ENCODE results near the gene BMP2K. TPM values are rescaled to one million over a fixed set of nuclear protein-coding genes. Genes with fewer than 3 reads are reported as not detected.
"Not testable (repeated sequence)": the region's sequence is repeated elsewhere in the genome, so short reads cannot be mapped to it uniquely, and the experiment has no call there.

BMP2K gene
- total RNA-seq, 1 donor from 2014 or later, result 25.1 TPM

- H3K4me3 ChIP-seq (ENCODE audit: low read length in 3 of 3), result no peak overlapping the region
- H3K36me3 ChIP-seq (ENCODE audit: control insufficient read depth in 3 of 3, insufficient read depth in 3 of 3, low read length in 3 of 3), result peaks cover 0 to 8% (median 0%) of the 10 kb centered on the region in 3 donors
- no peak overlapping the region for H3K9ac ChIP-seq (ENCODE audit: low read depth in 1 of 3, low read length in 3 of 3)
- H3K9me3 ChIP-seq (ENCODE audit: control insufficient read depth in 3 of 3, low read length in 3 of 3), result no peaks in the 10 kb centered on the region
- no peak overlapping the region for H3K27ac ChIP-seq (ENCODE audit: low read depth, low read length)
- no peaks in the 10 kb centered on the region for H3K4me1 ChIP-seq (ENCODE audit: control insufficient read depth in 3 of 3, insufficient read depth in 3 of 3, low read length in 3 of 3)
- no peaks in the 10 kb centered on the region for H3K27me3 ChIP-seq (ENCODE audit: control insufficient read depth in 3 of 3, insufficient read depth in 3 of 3, low read length in 3 of 3)
These were observed 104.8 kb downstream of the BMP2K start for GRCh38 chr4:78880874-78881492.

GRCh38 chr4:78885598-78885997, 109.4 kb downstream of the BMP2K start:
- Histone ChIP-seq H3K27me3 (ENCODE audit: control insufficient read depth in 3 of 3, insufficient read depth in 3 of 3, low read length in 3 of 3) (no peaks in the 10 kb centered on the region), H3K27ac (ENCODE audit: low read depth, low read length) (no peak overlapping the region), H3K36me3 (ENCODE audit: control insufficient read depth in 3 of 3, insufficient read depth in 3 of 3, low read length in 3 of 3) (peaks cover 2 to 10% (median 8%) of the 10 kb centered on the region in 3 donors), H3K9ac (ENCODE audit: low read depth in 1 of 3, low read length in 3 of 3) (no peak overlapping the region), H3K4me3 (ENCODE audit: low read length in 3 of 3) (no peak overlapping the region), H3K9me3 (ENCODE audit: control insufficient read depth in 3 of 3, low read length in 3 of 3) (no peaks in the 10 kb centered on the region), H3K4me1 (ENCODE audit: control insufficient read depth in 3 of 3, insufficient read depth in 3 of 3, low read length in 3 of 3) (no peaks in the 10 kb centered on the region)

GRCh38 chr4:78889955-78890354, 113.8 kb downstream of the BMP2K start:
- H3K4me3 ChIP-seq (ENCODE audit: low read length in 3 of 3), result no peak overlapping the region
- H3K9me3 ChIP-seq (ENCODE audit: control insufficient read depth in 3 of 3, low read length in 3 of 3), result no peaks in the 10 kb centered on the region
- H3K27ac ChIP-seq (ENCODE audit: low read depth, low read length), result no peak overlapping the region
- H3K27me3 ChIP-seq (ENCODE audit: control insufficient read depth in 3 of 3, insufficient read depth in 3 of 3, low read length in 3 of 3), result no peaks in the 10 kb centered on the region
- no peak overlapping the region for H3K9ac ChIP-seq (ENCODE audit: low read depth in 1 of 3, low read length in 3 of 3)
- no peaks in the 10 kb centered on the region for H3K4me1 ChIP-seq (ENCODE audit: control insufficient read depth in 3 of 3, insufficient read depth in 3 of 3, low read length in 3 of 3)
- H3K36me3 ChIP-seq (ENCODE audit: control insufficient read depth in 3 of 3, insufficient read depth in 3 of 3, low read length in 3 of 3), result peaks cover 8 to 22% (median 22%) of the 10 kb centered on the region in 3 donors

- Histone ChIP-seq H3K27me3 (ENCODE audit: control insufficient read depth in 3 of 3, insufficient read depth in 3 of 3, low read length in 3 of 3) (no peaks in the 10 kb centered on the region), H3K9me3 (ENCODE audit: control insufficient read depth in 3 of 3, low read length in 3 of 3) (no peaks in the 10 kb centered on the region), H3K4me3 (ENCODE audit: low read length in 3 of 3) (no peak overlapping the region), H3K36me3 (ENCODE audit: control insufficient read depth in 3 of 3, insufficient read depth in 3 of 3, low read length in 3 of 3) (peaks cover 2 to 7% (median 5%) of the 10 kb centered on the region in 3 donors), H3K27ac (ENCODE audit: low read depth, low read length) (no peak overlapping the region), H3K9ac (ENCODE audit: low read depth in 1 of 3, low read length in 3 of 3) (no peak overlapping the region), H3K4me1 (ENCODE audit: control insufficient read depth in 3 of 3, insufficient read depth in 3 of 3, low read length in 3 of 3) (no peaks in the 10 kb centered on the region)
These were observed 123.2 kb downstream of the BMP2K start for GRCh38 chr4:78899302-78899701.

GRCh38 chr4:78901882-78902281, 125.7 kb downstream of the BMP2K start:
- Histone ChIP-seq H3K36me3 (ENCODE audit: control insufficient read depth in 3 of 3, insufficient read depth in 3 of 3, low read length in 3 of 3) (peaks cover 0 to 4% (median 0%) of the 10 kb centered on the region in 3 donors), H3K9ac (ENCODE audit: low read depth in 1 of 3, low read length in 3 of 3) (no peak overlapping the region), H3K27ac (ENCODE audit: low read depth, low read length) (no peak overlapping the region), H3K4me3 (ENCODE audit: low read length in 3 of 3) (no peak overlapping the region), H3K9me3 (ENCODE audit: control insufficient read depth in 3 of 3, low read length in 3 of 3) (no peaks in the 10 kb centered on the region), H3K4me1 (ENCODE audit: control insufficient read depth in 3 of 3, insufficient read depth in 3 of 3, low read length in 3 of 3) (no peaks in the 10 kb centered on the region), H3K27me3 (ENCODE audit: control insufficient read depth in 3 of 3, insufficient read depth in 3 of 3, low read length in 3 of 3) (no peaks in the 10 kb centered on the region)

GRCh38 chr4:78902298-78902697, 126.1 kb downstream of the BMP2K start:
- Histone ChIP-seq H3K9me3 (ENCODE audit: control insufficient read depth in 3 of 3, low read length in 3 of 3) (no peaks in the 10 kb centered on the region), H3K9ac (ENCODE audit: low read depth in 1 of 3, low read length in 3 of 3) (no peak overlapping the region), H3K36me3 (ENCODE audit: control insufficient read depth in 3 of 3, insufficient read depth in 3 of 3, low read length in 3 of 3) (peaks cover 0 to 4% (median 0%) of the 10 kb centered on the region in 3 donors), H3K4me1 (ENCODE audit: control insufficient read depth in 3 of 3, insufficient read depth in 3 of 3, low read length in 3 of 3) (no peaks in the 10 kb centered on the region), H3K27me3 (ENCODE audit: control insufficient read depth in 3 of 3, insufficient read depth in 3 of 3, low read length in 3 of 3) (no peaks in the 10 kb centered on the region), H3K27ac (ENCODE audit: low read depth, low read length) (no peak overlapping the region), H3K4me3 (ENCODE audit: low read length in 3 of 3) (no peak overlapping the region)

GRCh38 chr4:78904143-78904542, 128.0 kb downstream of the BMP2K start:
- Histone ChIP-seq H3K27ac (ENCODE audit: low read depth, low read length) (no peak overlapping the region), H3K9me3 (ENCODE audit: control insufficient read depth in 3 of 3, low read length in 3 of 3) (no peaks in the 10 kb centered on the region), H3K9ac (ENCODE audit: low read depth in 1 of 3, low read length in 3 of 3) (no peak overlapping the region), H3K36me3 (ENCODE audit: control insufficient read depth in 3 of 3, insufficient read depth in 3 of 3, low read length in 3 of 3) (peaks cover 0 to 4% (median 2%) of the 10 kb centered on the region in 3 donors), H3K4me1 (ENCODE audit: control insufficient read depth in 3 of 3, insufficient read depth in 3 of 3, low read length in 3 of 3) (peaks cover 0 to 3% (median 0%) of the 10 kb centered on the region in 3 donors), H3K27me3 (ENCODE audit: control insufficient read depth in 3 of 3, insufficient read depth in 3 of 3, low read length in 3 of 3) (no peaks in the 10 kb centered on the region), H3K4me3 (ENCODE audit: low read length in 3 of 3) (no peak overlapping the region)

- Histone ChIP-seq H3K9me3 (ENCODE audit: control insufficient read depth in 3 of 3, low read length in 3 of 3) (no peaks in the 10 kb centered on the region), H3K27me3 (ENCODE audit: control insufficient read depth in 3 of 3, insufficient read depth in 3 of 3, low read length in 3 of 3) (no peaks in the 10 kb centered on the region), H3K27ac (ENCODE audit: low read depth, low read length) (no peak overlapping the region), H3K36me3 (ENCODE audit: control insufficient read depth in 3 of 3, insufficient read depth in 3 of 3, low read length in 3 of 3) (peaks cover 10 to 20% (median 12%) of the 10 kb centered on the region in 3 donors), H3K9ac (ENCODE audit: low read depth in 1 of 3, low read length in 3 of 3) (no peak overlapping the region), H3K4me1 (ENCODE audit: control insufficient read depth in 3 of 3, insufficient read depth in 3 of 3, low read length in 3 of 3) (peaks cover 0 to 3% (median 0%) of the 10 kb centered on the region in 3 donors), H3K4me3 (ENCODE audit: low read length in 3 of 3) (no peak overlapping the region)
These were observed 131.5 kb downstream of the BMP2K start for GRCh38 chr4:78907638-78908037.

- not testable (repeated sequence) for H3K27ac ChIP-seq (ENCODE audit: low read depth, low read length); H3K4me3 ChIP-seq (ENCODE audit: low read length in 3 of 3); H3K4me1 ChIP-seq (ENCODE audit: control insufficient read depth in 3 of 3, insufficient read depth in 3 of 3, low read length in 3 of 3); H3K9me3 ChIP-seq (ENCODE audit: control insufficient read depth in 3 of 3, low read length in 3 of 3); H3K27me3 ChIP-seq (ENCODE audit: control insufficient read depth in 3 of 3, insufficient read depth in 3 of 3, low read length in 3 of 3); H3K9ac ChIP-seq (ENCODE audit: low read depth in 1 of 3, low read length in 3 of 3)
- peaks cover 10 to 20% (median 12%) of the 10 kb centered on the region in 3 donors for H3K36me3 ChIP-seq (ENCODE audit: control insufficient read depth in 3 of 3, insufficient read depth in 3 of 3, low read length in 3 of 3)
These were observed 132.8 kb downstream of the BMP2K start for GRCh38 chr4:78908974-78909373.

GRCh38 chr4:78910612-78911011, 134.5 kb downstream of the BMP2K start:
- Histone ChIP-seq H3K36me3 (ENCODE audit: control insufficient read depth in 3 of 3, insufficient read depth in 3 of 3, low read length in 3 of 3) (peaks cover 10 to 20% (median 12%) of the 10 kb centered on the region in 3 donors), H3K27ac (ENCODE audit: low read depth, low read length) (no peak overlapping the region), H3K27me3 (ENCODE audit: control insufficient read depth in 3 of 3, insufficient read depth in 3 of 3, low read length in 3 of 3) (no peaks in the 10 kb centered on the region), H3K4me1 (ENCODE audit: control insufficient read depth in 3 of 3, insufficient read depth in 3 of 3, low read length in 3 of 3) (peaks cover 0 to 3% (median 0%) of the 10 kb centered on the region in 3 donors), H3K9me3 (ENCODE audit: control insufficient read depth in 3 of 3, low read length in 3 of 3) (no peaks in the 10 kb centered on the region), H3K4me3 (ENCODE audit: low read length in 3 of 3) (no peak overlapping the region), H3K9ac (ENCODE audit: low read depth in 1 of 3, low read length in 3 of 3) (no peak overlapping the region)
